GM12878 (cell line): ENCODE data around the gene TPGS2. TPM values are rescaled to one million over a fixed set of nuclear protein-coding genes. Genes with fewer than 3 reads are reported as not detected.

Experiments used
- polyA plus RNA-seq, 11 experiments: library from polyadenylated mRNA; depleted of rRNA in 4 of 11; unstranded in 6 of 11; stranded (reverse) in 5 of 11; fragments of >200 nt; fragmentation: Nextera tagmentation in 4 of 11; fragmentation: Illumina TruSeq in 1 of 11; extraction: Ambion mirVana in 4 of 11; extraction: Trizol in 1 of 11; gene quantifications; 1 replicate in 1 of 11; 2 replicates in 10 of 11; pipeline versions ENCODE4 v1.2.1 to v1.2.3, GENCODE V29; 2011 to 2016; ENCODE audit warnings: inconsistent platforms in 2 of 11, missing spikeins in 2 of 11, low read depth in 1 of 11
- total RNA-seq, 4 experiments: library from RNA; depleted of rRNA in 3 of 4; stranded (reverse); fragments of >200 nt in 3 of 4; fragmentation: Illumina TruSeq in 1 of 4; extraction: Trizol in 1 of 4; gene quantifications; 2 replicates each; pipeline versions ENCODE4 v1.2.1 to v1.2.3, GENCODE V29; 2013 to 2021

TPGS2 gene
- total and polyA plus RNA-seq, 10 of the 15 experiments (the other 5 are each of a cell fraction or from before 2014, with no cell fraction given) = 39.8 to 181 (median 88.9) TPM

Other genes with a start within 250 kb of the TPGS2 start
- gene KIAA1328, start 125 bp upstream of the TPGS2 start, total RNA-seq (2014; rRNA removed) = 4.5 and 6.3 TPM in 2 replicates
- 7.1 and 8.4 TPM in 2 replicates for gene KIAA1328, start 125 bp upstream of the TPGS2 start, total RNA-seq (2014; rRNA removed; fragmentation: Illumina TruSeq; extraction: Trizol)
- gene KIAA1328, start 125 bp upstream of the TPGS2 start, total RNA-seq (2021) = 3.3 and 3.8 TPM in 2 replicates
- gene KIAA1328, start 125 bp upstream of the TPGS2 start, polyA plus RNA-seq (2011; rRNA removed) = 5.0 and 7.1 TPM in 2 replicates
- 6.0 and 7.6 TPM in 2 replicates for gene KIAA1328, start 125 bp upstream of the TPGS2 start, polyA plus RNA-seq (2014; fragmentation: Illumina TruSeq; extraction: Trizol)
- gene KIAA1328, start 125 bp upstream of the TPGS2 start, polyA plus RNA-seq (2014; fragmentation: Nextera tagmentation; extraction: Ambion mirVana) = 1 to 10 TPM; 3.1 to 4.1 TPM
- gene KIAA1328, start 125 bp upstream of the TPGS2 start, polyA plus RNA-seq (2014; rRNA removed) = 3.5 and 3.9 TPM in 2 replicates
- 1 to 10 TPM; 4.7 to 5.0 TPM for gene KIAA1328, start 125 bp upstream of the TPGS2 start, polyA plus RNA-seq (2016; fragmentation: Nextera tagmentation; extraction: Ambion mirVana)